Osteoblast (primary cell): ENCODE measurements around the gene EMSY. TPM values are rescaled to one million over a fixed set of nuclear protein-coding genes. Genes with fewer than 3 reads are reported as not detected.
"Not testable (repeated sequence)": the region's sequence is repeated elsewhere in the genome, so short reads cannot be mapped to it uniquely, and the experiment has no call there.

Experiments used
- DNase-seq: peaks from one replicate; pipeline ENCODE4 v3.0.0; 2011; ENCODE audit warnings: low spot score, mixed read lengths; ENCODE audit not compliant: insufficient read length; ENCODE audit errors: missing footprints
- H2AFZ ChIP-seq: 2 replicates; pipeline ENCODE4 v1.6.0; 2011; ENCODE audit warnings: mild to moderate bottlenecking, low read length
- H3K27ac ChIP-seq: 2 replicates; pipeline ENCODE4 v1.5.1; 2011; ENCODE audit warnings: mild to moderate bottlenecking, low read depth, low read length, moderate library complexity
- H3K27me3 ChIP-seq: 2 replicates; pipeline ENCODE4 v1.6.0; 2012; ENCODE audit warnings: mild to moderate bottlenecking, control low read depth, inconsistent platforms, low read length, moderate library complexity; ENCODE audit not compliant: insufficient read depth
- H3K36me3 ChIP-seq: 2 replicates; pipeline ENCODE4 v1.5.1; 2011; ENCODE audit warnings: mild to moderate bottlenecking, low read length, control low read depth, moderate library complexity; ENCODE audit not compliant: insufficient read depth
- H3K4me1 ChIP-seq: 2 replicates; pipeline ENCODE4 v1.5.1; 2011; ENCODE audit warnings: mild to moderate bottlenecking, low read length, control low read depth, moderate library complexity; ENCODE audit not compliant: insufficient read depth
- H3K4me2 ChIP-seq: 2 replicates; pipeline ENCODE4 v1.6.0; 2011; ENCODE audit warnings: mild to moderate bottlenecking, low read length; ENCODE audit not compliant: insufficient read depth
- H3K4me3 ChIP-seq: fragments of 200-600 bp; sonication (generic); 3 replicates; pipeline ENCODE4 v1.5.1; 2012; ENCODE audit warnings: mild to moderate bottlenecking, low read length, inconsistent platforms; ENCODE audit not compliant: insufficient read depth
- H3K79me2 ChIP-seq: 2 replicates; pipeline ENCODE4 v1.6.0; 2012; ENCODE audit warnings: mild to moderate bottlenecking, low read length, control low read depth, inconsistent platforms; ENCODE audit not compliant: insufficient read depth
- H3K9me3 ChIP-seq: 2 replicates; pipeline ENCODE4 v1.5.1; 2011; ENCODE audit warnings: low read depth, low read length, control low read depth
- H4K20me1 ChIP-seq: 2 replicates; pipeline ENCODE4 v1.6.0; 2012; ENCODE audit warnings: mild to moderate bottlenecking, low read length, control low read depth; ENCODE audit not compliant: insufficient read depth
- total RNA-seq: library from RNA; depleted of rRNA; stranded (reverse); fragments of >200 nt; gene quantifications from 2 replicates; pipeline ENCODE4 v1.2.3, GENCODE V29; 2012
- TF ChIP-seq, protein P1 (sequence below): IDR thresholded peaks from 2 replicates; pipeline ENCODE4 v1.5.1; 2011; ENCODE audit warnings: mild to moderate bottlenecking, low read depth, low read length, moderate library complexity; ENCODE audit errors: extremely low read depth

EMSY gene
- total RNA-seq, 1 donor, result 17.4 TPM

DNA sequence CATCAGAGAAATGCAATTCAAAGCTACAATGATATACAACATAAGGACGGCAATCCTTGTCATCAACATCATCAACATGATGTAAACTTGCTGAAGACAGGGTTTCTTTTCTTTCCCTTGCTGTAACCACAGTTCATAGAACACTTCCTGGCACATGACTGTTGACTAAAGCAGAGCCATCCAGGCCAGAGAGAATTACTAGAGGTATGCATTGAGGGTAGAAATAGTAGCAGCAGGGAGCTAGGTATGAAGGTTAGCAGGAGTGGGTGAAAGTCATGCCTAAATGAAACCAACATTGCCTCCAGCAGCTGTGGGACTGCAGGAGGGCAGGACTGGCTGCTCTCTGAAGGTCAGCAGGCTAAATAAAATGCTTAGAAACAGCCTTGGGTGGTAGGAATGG, 122.0 kb downstream of the EMSY start:
- peaks cover 3% of the 10 kb centered on the region for H3K4me1 ChIP-seq
- no peaks in the 10 kb centered on the region for H3K36me3 ChIP-seq
- H3K4me3 ChIP-seq, result no peak overlapping the region
- H3K9me3 ChIP-seq, result no peaks in the 10 kb centered on the region
- TF ChIP-seq, protein P1, sequence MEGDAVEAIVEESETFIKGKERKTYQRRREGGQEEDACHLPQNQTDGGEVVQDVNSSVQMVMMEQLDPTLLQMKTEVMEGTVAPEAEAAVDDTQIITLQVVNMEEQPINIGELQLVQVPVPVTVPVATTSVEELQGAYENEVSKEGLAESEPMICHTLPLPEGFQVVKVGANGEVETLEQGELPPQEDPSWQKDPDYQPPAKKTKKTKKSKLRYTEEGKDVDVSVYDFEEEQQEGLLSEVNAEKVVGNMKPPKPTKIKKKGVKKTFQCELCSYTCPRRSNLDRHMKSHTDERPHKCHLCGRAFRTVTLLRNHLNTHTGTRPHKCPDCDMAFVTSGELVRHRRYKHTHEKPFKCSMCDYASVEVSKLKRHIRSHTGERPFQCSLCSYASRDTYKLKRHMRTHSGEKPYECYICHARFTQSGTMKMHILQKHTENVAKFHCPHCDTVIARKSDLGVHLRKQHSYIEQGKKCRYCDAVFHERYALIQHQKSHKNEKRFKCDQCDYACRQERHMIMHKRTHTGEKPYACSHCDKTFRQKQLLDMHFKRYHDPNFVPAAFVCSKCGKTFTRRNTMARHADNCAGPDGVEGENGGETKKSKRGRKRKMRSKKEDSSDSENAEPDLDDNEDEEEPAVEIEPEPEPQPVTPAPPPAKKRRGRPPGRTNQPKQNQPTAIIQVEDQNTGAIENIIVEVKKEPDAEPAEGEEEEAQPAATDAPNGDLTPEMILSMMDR, result no peak
- no peaks in the 10 kb centered on the region for H4K20me1 ChIP-seq
- no peaks in the 10 kb centered on the region for H3K79me2 ChIP-seq
- no peaks in the 10 kb centered on the region for H3K27me3 ChIP-seq
- no peak overlapping the region for H3K27ac ChIP-seq
- DNase-seq, result no peak
- no peak overlapping the region for H2AFZ ChIP-seq
- no peak overlapping the region for H3K4me2 ChIP-seq

- TF ChIP-seq, protein P1, result no peak
- Histone ChIP-seq H3K27ac (no peak overlapping the region), H3K27me3 (no peaks in the 10 kb centered on the region), H3K4me1 (peaks cover 3% of the 10 kb centered on the region), H4K20me1 (no peaks in the 10 kb centered on the region), H3K9me3 (no peaks in the 10 kb centered on the region), H3K79me2 (no peaks in the 10 kb centered on the region), H2AFZ (no peak overlapping the region), H3K4me2 (no peak overlapping the region), H3K4me3 (no peak overlapping the region), H3K36me3 (no peaks in the 10 kb centered on the region)
- DNase-seq, result no peak
These were observed 122.4 kb downstream of the EMSY start for GRCh38 chr11:76567261-76567660.

DNA sequence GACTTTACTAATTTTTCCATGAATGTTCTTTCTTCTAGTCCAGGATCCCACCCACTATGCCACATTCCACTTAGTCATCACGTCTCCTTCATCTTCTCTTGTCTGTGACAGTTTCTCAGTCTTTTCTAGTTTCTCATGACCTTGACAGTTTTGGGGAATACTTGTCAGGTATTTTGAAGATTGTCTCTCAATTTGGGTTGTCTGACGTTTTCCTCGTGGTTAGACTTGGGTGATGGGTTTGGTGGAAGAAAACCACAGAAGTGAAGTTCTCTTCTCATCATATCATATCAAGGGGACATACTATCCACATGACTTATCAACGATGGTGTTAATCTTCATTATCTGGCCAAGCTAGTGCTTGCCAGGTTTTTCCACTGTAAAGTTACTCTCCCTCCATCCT, 123.3 kb downstream of the EMSY start:
- H3K4me3 ChIP-seq, result no peak overlapping the region
- no peaks in the 10 kb centered on the region for H4K20me1 ChIP-seq
- H3K4me1 ChIP-seq, result peaks cover 3% of the 10 kb centered on the region
- no peaks in the 10 kb centered on the region for H3K27me3 ChIP-seq
- H3K27ac ChIP-seq, result no peak overlapping the region
- H3K4me2 ChIP-seq, result no peak overlapping the region
- DNase-seq, result no peak
- no peak overlapping the region for H2AFZ ChIP-seq
- TF ChIP-seq, protein P1, result no peak
- H3K36me3 ChIP-seq, result no peaks in the 10 kb centered on the region
- no peaks in the 10 kb centered on the region for H3K9me3 ChIP-seq
- H3K79me2 ChIP-seq, result no peaks in the 10 kb centered on the region

- Histone ChIP-seq H3K4me2 (no peak overlapping the region), H3K27me3 (no peaks in the 10 kb centered on the region), H3K36me3 (no peaks in the 10 kb centered on the region), H3K4me1 (peaks cover 3% of the 10 kb centered on the region), H2AFZ (no peak overlapping the region), H3K9me3 (no peaks in the 10 kb centered on the region), H3K27ac (no peak overlapping the region), H3K79me2 (no peaks in the 10 kb centered on the region), H4K20me1 (no peaks in the 10 kb centered on the region), H3K4me3 (no peak overlapping the region)
- no peak for DNase-seq
- TF ChIP-seq, protein P1, result no peak
These were observed 123.8 kb downstream of the EMSY start for GRCh38 chr11:76568621-76569020.

DNA sequence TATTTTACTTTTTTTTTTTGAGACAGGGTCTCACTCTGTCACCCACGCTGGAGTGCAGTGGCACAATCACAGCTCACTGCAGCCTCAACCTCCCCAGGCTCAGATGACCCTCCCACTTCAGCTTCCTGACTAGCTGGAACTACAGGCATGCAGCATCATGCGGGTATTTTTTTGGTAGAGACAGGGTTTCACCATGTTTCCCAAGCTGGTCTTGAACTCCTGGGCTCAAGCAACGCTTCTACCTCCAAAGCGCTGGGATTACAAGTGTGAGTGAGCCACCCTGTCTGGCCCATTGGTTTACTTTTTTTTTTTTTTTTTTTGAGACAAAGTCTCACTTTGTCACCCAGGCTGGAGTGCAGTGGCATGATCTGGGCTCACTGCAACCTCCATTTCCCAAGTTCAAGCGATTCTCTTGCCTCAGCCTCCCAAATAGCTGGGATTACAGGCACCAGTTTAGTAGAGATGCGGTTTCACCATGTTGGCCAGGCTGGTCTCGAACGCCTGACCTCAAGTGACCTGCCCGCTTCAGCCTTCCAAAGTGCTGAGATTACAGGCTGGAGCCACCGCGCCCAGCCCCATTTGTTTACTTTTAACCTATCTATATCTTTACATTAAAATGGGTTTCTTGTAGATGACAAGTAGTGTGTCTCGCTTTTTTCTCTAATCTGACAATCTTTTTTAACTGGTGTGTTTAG, 127.5 kb downstream of the EMSY start:
- H3K79me2 ChIP-seq, H3K4me2 ChIP-seq, H3K27me3 ChIP-seq, H4K20me1 ChIP-seq, H3K9me3 ChIP-seq, H2AFZ ChIP-seq, H3K4me3 ChIP-seq, DNase-seq, H3K36me3 ChIP-seq, H3K27ac ChIP-seq: not testable (repeated sequence)
- peaks cover 26% of the 10 kb centered on the region for H3K4me1 ChIP-seq
